Measurements from ENCODE around the gene ARHGEF28.

Gene ARHGEF28

GRCh38 chr5:73617510-73618279 is 8.3 kb upstream of the ARHGEF28 start:
- H3K27me3 ChIP-seq (ENCODE audit: insufficient read depth, poor library complexity, severe bottlenecking), result no peaks in the 10 kb centered on the region
- TF ChIP-seq SPI1 (IDR thresholded peaks at IDR 0.05; ENCODE audit: borderline replicate concordance, low read depth) (no peak), POLR2AphosphoS5 (IDR thresholded peaks at IDR 0.05; ENCODE audit: low read depth) (no peak), CTCF (IDR thresholded peaks at IDR 0.05; ENCODE audit: insufficient read depth, low read length) (no peak), GABPA (IDR thresholded peaks at IDR 0.05; ENCODE audit: low read depth) (no peak), REST (IDR thresholded peaks at IDR 0.05; ENCODE audit: insufficient replicate concordance, low read depth) (no peak)
- DNase-seq (ENCODE audit: low read depth in 1 of 2, low spot score in 1 of 2), result no peak
- H3K4me3 ChIP-seq (replicated peaks; ENCODE audit: insufficient read depth, low read length), result no peak overlapping the region
- H3K27ac ChIP-seq (replicated peaks), result no peak overlapping the region

GRCh38 chr5:73619606-73620333 is 6.2 kb upstream of the ARHGEF28 start:
- Histone ChIP-seq H3K27me3 (ENCODE audit: insufficient read depth, poor library complexity, severe bottlenecking) (no peaks in the 10 kb centered on the region), H3K4me3 (replicated peaks; ENCODE audit: insufficient read depth, low read length) (no peak overlapping the region), H3K27ac (replicated peaks) (no peak overlapping the region)
- TF ChIP-seq REST (IDR thresholded peaks at IDR 0.05; ENCODE audit: insufficient replicate concordance, low read depth) (no peak), POLR2AphosphoS5 (IDR thresholded peaks at IDR 0.05; ENCODE audit: low read depth) (no peak), SPI1 (IDR thresholded peaks at IDR 0.05; ENCODE audit: borderline replicate concordance, low read depth) (no peak), GABPA (IDR thresholded peaks at IDR 0.05; ENCODE audit: low read depth) (no peak), CTCF (IDR thresholded peaks at IDR 0.05; ENCODE audit: insufficient read depth, low read length) (no peak)
- no peak for DNase-seq (ENCODE audit: low read depth in 1 of 2, low spot score in 1 of 2)

- no peak for TF ChIP-seq CTCF (IDR thresholded peaks at IDR 0.05; ENCODE audit: insufficient read depth, low read length)
- TF ChIP-seq POLR2AphosphoS5 (IDR thresholded peaks at IDR 0.05; ENCODE audit: low read depth), result no peak
- TF ChIP-seq REST (IDR thresholded peaks at IDR 0.05; ENCODE audit: insufficient replicate concordance, low read depth), result no peak
- no peak for TF ChIP-seq GABPA (IDR thresholded peaks at IDR 0.05; ENCODE audit: low read depth)
- TF ChIP-seq SPI1 (IDR thresholded peaks at IDR 0.05; ENCODE audit: borderline replicate concordance, low read depth), result no peak
- Histone ChIP-seq H3K27me3 (ENCODE audit: insufficient read depth, poor library complexity, severe bottlenecking) (no peaks in the 10 kb centered on the region), H3K27ac (replicated peaks) (no peak overlapping the region), H3K4me3 (replicated peaks; ENCODE audit: insufficient read depth, low read length) (no peak overlapping the region)
- no peak for DNase-seq (ENCODE audit: low read depth in 1 of 2, low spot score in 1 of 2)
Measured at GRCh38 chr5:73620334-73620687, 5.7 kb upstream of the ARHGEF28 start.

All from HL-60 (cell line).